ENCODE data around the gene XDH. TPM values are rescaled to one million over a fixed set of nuclear protein-coding genes. Genes with fewer than 3 reads are reported as not detected.

XDH gene
- total RNA-seq, 4 donors from 2014 or later = 0.76 to 2.1 (median 1.5) TPM

- WGBS = 91% methylated on average over 6 of the region's 6 CpGs
- no peak overlapping the region for H3K4me3 ChIP-seq
- H3K4me1 ChIP-seq = no peaks in the 10 kb centered on the region
- H3K36me3 ChIP-seq = no peaks in the 10 kb centered on the region
- H3K27me3 ChIP-seq = no peaks in the 10 kb centered on the region
- H3K9me3 ChIP-seq = no peaks in the 10 kb centered on the region
- no peak overlapping the region for H3K27ac ChIP-seq
- no peak for DNase-seq (ENCODE audit: low spot score in 2 of 2)
- TF ChIP-seq EP300 (IDR thresholded peaks at IDR 0.05) (no peak), POLR2AphosphoS5 (IDR thresholded peaks at IDR 0.05) (no peak), POLR2A (IDR thresholded peaks at IDR 0.05) (no peak), CTCF (IDR thresholded peaks at IDR 0.05) (no peak)
Observed at GRCh38 chr2:31349684-31350083, 64.9 kb downstream of the XDH start.

DNA sequence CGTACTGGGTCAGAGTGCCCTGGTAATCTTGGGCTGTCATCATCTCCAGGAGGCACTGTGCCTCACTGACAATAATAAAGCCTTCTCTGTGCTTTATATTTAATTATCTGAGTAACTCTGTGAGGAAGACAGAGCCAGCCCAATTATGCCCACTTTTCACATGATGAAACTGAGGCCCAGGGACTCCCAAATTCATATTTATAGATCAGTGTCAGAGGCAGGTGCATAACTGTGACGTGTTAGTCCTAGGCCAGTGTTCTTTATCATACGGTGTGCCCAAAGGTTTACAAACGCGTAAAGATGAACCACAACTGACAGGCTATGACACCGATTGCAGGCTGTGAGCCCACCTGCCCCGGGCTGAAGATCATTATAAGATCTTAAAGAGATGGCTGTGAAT, 65.4 kb downstream of the XDH start:
- Histone ChIP-seq H3K4me1 (no peaks in the 10 kb centered on the region), H3K27me3 (no peaks in the 10 kb centered on the region), H3K9me3 (no peaks in the 10 kb centered on the region), H3K36me3 (no peaks in the 10 kb centered on the region), H3K27ac (no peak overlapping the region), H3K4me3 (no peak overlapping the region)
- no peak for DNase-seq (ENCODE audit: low spot score in 2 of 2)
- TF ChIP-seq POLR2AphosphoS5 (IDR thresholded peaks at IDR 0.05) (no peak), EP300 (IDR thresholded peaks at IDR 0.05) (no peak), POLR2A (IDR thresholded peaks at IDR 0.05) (no peak), CTCF (IDR thresholded peaks at IDR 0.05) (no peak)
- 94% methylated on average over 7 of the region's 7 CpGs for WGBS

DNA sequence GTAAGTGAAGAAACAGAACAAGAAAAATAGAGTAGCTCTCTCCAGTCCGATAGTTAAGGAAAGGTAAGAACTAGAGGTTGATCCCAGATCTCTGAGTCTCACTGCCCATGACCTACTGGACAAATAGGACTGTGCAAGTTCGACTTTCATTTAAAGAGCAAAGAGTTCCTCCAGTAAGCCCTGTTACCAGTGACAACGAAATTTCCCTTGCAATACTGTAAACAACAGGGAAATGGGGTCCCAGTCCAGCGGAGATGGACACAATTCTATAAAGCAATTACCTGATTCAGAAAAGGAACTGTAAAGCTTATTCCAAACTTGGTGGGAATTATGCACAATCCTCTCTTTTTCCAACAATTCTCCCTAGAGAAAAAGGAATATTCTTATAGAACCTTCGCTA, 65.9 kb downstream of the XDH start:
- H3K36me3 ChIP-seq = no peaks in the 10 kb centered on the region
- H3K4me1 ChIP-seq = no peaks in the 10 kb centered on the region
- no peak for TF ChIP-seq POLR2AphosphoS5 (IDR thresholded peaks at IDR 0.05)
- no peak for TF ChIP-seq POLR2A (IDR thresholded peaks at IDR 0.05)
- TF ChIP-seq EP300 (IDR thresholded peaks at IDR 0.05) = no peak
- TF ChIP-seq CTCF (IDR thresholded peaks at IDR 0.05) = no peak
- 93% methylated on average over 5 of the region's 5 CpGs for WGBS
- no peaks in the 10 kb centered on the region for H3K9me3 ChIP-seq
- DNase-seq (ENCODE audit: low spot score in 2 of 2) = no peak
- H3K4me3 ChIP-seq = no peak overlapping the region
- H3K27me3 ChIP-seq = no peaks in the 10 kb centered on the region
- no peak overlapping the region for H3K27ac ChIP-seq

GRCh38 chr2:31347750-31348149, 66.8 kb downstream of the XDH start:
- no peak for TF ChIP-seq POLR2A (IDR thresholded peaks at IDR 0.05)
- no peak for TF ChIP-seq POLR2AphosphoS5 (IDR thresholded peaks at IDR 0.05)
- TF ChIP-seq EP300 (IDR thresholded peaks at IDR 0.05) = no peak
- TF ChIP-seq CTCF (IDR thresholded peaks at IDR 0.05) = no peak
- Histone ChIP-seq H3K9me3 (no peaks in the 10 kb centered on the region), H3K36me3 (no peaks in the 10 kb centered on the region), H3K27me3 (no peaks in the 10 kb centered on the region), H3K4me1 (no peaks in the 10 kb centered on the region), H3K27ac (no peak overlapping the region), H3K4me3 (no peak overlapping the region)
- no peak for DNase-seq (ENCODE audit: low spot score in 2 of 2)
- 61% methylated on average over 9 of the region's 9 CpGs for WGBS

DNA sequence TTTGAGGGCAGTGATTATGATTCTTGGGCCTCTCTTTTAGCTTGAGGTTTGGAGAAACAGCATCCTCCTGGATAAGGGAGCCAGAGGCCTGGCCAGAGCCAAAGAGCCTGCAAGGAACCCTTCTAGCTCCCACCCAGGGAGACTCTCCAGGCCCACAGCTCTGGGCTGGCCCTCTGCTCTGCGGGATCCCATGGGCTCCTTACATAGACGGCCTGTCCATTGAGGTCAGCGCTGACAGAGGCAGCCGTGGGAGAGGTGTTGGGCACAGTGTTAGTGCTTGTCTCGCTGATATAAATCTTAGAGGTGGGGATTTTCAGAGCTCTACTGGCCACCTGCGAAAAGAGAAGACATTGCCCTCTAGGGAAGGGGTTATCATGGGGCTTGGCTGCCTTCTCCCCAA, 67.2 kb downstream of the XDH start:
- H3K36me3 ChIP-seq = no peaks in the 10 kb centered on the region
- WGBS = 84% methylated on average over 3 of the region's 6 CpGs
- no peak overlapping the region for H3K27ac ChIP-seq
- no peak for TF ChIP-seq POLR2A (IDR thresholded peaks at IDR 0.05)
- TF ChIP-seq EP300 (IDR thresholded peaks at IDR 0.05) = no peak
- TF ChIP-seq CTCF (IDR thresholded peaks at IDR 0.05) = no peak
- TF ChIP-seq POLR2AphosphoS5 (IDR thresholded peaks at IDR 0.05) = no peak
- H3K4me1 ChIP-seq = no peaks in the 10 kb centered on the region
- no peaks in the 10 kb centered on the region for H3K27me3 ChIP-seq
- H3K9me3 ChIP-seq = no peaks in the 10 kb centered on the region
- H3K4me3 ChIP-seq = no peak overlapping the region
- no peak for DNase-seq (ENCODE audit: low spot score in 2 of 2)

All from suprapubic skin (tissue), 4 donors.